ENCODE results near the gene NPAP1.
"Not testable (repeated sequence)": the region's sequence is repeated elsewhere in the genome, so short reads cannot be mapped to it uniquely, and the experiment has no call there.

Gene NPAP1, protein sequence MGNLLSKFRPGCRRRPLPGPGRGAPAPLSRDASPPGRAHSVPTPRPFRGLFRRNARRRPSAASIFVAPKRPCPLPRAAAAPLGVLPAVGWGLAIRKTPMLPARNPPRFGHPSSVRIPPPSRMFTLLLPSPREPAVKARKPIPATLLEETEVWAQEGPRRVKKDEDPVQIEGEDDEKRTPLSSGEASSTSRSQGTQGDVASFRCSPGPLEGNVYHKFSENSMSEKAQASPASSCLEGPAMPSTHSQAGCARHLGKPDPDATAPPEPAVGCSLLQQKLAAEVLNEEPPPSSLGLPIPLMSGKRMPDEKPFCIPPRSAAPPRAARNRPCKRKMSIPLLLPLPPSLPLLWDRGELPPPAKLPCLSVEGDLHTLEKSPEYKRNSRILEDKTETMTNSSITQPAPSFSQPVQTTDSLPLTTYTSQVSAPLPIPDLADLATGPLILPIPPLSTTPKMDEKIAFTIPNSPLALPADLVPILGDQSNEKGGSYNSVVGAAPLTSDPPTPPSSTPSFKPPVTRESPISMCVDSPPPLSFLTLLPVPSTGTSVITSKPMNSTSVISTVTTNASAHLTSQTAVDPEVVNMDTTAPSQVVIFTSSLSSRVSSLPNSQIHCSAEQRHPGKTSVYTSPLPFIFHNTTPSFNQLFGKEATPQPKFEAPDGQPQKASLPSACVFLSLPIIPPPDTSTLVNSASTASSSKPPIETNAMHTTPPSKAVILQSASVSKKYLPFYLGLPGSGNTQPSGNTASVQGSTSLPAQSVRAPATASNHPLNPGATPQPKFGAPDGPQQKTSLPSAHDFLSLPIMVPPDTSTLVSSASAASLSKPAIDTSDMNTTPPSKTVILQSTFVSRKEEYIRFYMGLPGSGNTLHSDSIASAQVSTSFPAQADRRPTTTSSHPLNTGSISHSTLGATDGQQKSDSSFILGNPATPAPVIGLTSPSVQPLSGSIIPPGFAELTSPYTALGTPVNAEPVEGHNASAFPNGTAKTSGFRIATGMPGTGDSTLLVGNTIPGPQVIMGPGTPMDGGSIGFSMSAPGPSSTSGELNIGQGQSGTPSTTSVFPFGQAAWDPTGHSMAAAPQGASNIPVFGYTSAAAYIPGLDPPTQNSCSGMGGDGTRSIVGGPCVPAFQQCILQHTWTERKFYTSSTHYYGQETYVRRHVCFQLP

DNA sequence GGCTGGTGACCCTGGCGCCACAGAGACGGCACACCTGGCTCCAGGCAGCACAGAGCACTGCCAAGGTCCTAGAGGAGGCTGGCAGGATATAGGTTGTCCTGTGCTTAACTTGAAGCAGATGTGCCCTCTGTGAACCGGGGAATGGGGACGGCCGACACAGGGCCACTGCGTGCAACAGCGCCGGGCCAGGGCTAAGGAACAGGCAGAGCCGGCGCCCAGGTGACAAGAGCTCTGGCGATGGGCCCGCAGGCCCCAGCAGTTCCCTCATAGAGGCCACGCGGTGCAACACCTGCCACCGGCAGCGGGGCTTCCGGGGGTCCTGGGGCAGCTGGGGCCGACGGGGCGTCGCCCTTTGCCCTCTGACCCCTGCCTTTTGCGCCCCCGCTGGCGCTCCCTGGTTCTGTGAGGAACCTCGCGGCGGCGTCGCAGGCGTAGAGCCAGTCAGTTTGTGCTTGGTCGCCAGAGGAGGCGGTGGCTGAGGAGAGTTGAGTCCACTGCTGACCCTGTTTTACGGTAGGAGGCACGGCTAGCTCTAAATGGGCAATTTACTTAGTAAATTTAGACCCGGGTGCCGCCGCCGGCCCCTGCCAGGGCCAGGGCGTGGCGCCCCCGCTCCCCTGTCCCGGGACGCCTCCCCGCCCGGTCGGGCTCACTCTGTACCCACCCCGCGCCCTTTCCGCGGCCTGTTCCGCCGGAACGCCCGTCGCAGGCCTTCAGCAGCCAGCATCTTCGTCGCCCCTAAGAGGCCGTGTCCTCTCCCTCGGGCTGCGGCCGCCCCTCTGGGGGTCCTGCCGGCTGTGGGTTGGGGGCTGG is at the start of gene NPAP1:
Gene NPAP1, plus strand, starts transcription at position 444 of the 813 bp plus-strand sequence. Its CDS starts 93 bp downstream, at position 537.
- DNase-seq, result no peak
- TF ChIP-seq POLR2A (IDR thresholded peaks at IDR 0.05; ENCODE audit: low read length) (no peak), GATA1 (IDR thresholded peaks at IDR 0.05; ENCODE audit: low read depth, low read length) (no peak)

GRCh38 chr15:24627443-24627842 is 48.1 kb upstream of the NPAP1 start:
- TF ChIP-seq GATA1 (IDR thresholded peaks at IDR 0.05; ENCODE audit: low read depth, low read length), result no peak
- no peak for TF ChIP-seq POLR2A (IDR thresholded peaks at IDR 0.05; ENCODE audit: low read length)
- no peak for DNase-seq

DNA sequence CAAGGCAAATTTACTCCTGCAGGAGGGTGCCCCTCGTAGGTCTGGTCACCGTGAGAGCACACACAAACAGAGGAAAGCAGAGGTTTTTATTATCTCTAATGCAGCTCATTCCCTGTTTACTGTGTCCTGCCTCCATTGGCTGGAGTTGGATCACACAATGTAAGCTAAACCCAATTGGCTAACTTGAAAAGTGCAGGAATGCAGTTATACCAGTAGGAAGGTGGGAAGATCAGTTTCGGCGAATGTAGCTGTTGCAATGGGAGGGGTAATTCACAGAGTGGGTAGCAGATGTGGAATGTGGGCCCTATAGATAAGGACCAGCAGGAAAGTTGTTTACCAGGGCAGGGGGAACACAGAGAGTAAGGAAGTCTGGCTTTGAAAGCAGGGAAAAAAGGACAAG is 42.5 kb upstream of the NPAP1 start:
- no peak for TF ChIP-seq POLR2A (IDR thresholded peaks at IDR 0.05; ENCODE audit: low read length)
- TF ChIP-seq GATA1 (IDR thresholded peaks at IDR 0.05; ENCODE audit: low read depth, low read length), result no peak
- no peak for DNase-seq

DNA sequence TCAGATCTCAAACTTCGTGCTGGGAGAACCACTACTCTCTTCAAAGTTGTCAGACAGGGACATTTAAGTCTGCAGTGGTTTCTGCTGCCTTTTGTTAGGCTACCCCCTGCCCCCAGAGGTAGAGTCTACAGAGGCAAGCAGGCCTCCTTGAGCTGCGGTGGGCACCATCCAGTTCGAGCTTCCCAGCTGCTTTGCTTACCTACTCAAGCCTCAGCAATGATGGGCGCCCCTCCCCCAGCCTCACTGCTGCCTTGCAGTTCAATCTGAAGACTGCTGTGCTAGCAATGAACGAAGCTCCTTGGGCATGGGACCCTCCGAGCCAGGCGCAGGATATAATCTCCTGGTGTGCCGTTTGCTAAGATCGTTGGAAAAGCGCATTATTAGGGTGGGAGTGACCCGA is 36.2 kb upstream of the NPAP1 start:
- DNase-seq, result not testable (repeated sequence)

DNA sequence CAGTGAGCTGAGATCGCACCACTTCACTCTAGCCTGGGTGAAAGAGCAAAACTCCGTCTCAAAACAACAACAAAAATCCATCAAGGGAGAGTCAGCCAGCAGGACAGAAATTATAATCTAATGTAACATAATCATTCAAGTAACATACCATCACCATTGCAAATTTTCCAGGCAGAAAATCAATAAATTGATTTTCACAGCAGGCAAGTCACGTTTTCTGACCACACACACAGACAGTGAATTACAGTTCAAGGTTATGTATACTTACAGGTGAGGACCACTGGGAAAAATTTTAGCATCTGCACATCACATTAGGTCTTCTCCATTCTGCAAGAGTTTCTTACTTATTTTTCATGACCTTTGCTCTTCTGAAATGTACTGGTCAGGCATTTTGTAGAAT is 29.9 kb upstream of the NPAP1 start:
- DNase-seq, result no peak
- no peak for TF ChIP-seq POLR2A (IDR thresholded peaks at IDR 0.05; ENCODE audit: low read length)
- TF ChIP-seq GATA1 (IDR thresholded peaks at IDR 0.05; ENCODE audit: low read depth, low read length), result no peak

DNA sequence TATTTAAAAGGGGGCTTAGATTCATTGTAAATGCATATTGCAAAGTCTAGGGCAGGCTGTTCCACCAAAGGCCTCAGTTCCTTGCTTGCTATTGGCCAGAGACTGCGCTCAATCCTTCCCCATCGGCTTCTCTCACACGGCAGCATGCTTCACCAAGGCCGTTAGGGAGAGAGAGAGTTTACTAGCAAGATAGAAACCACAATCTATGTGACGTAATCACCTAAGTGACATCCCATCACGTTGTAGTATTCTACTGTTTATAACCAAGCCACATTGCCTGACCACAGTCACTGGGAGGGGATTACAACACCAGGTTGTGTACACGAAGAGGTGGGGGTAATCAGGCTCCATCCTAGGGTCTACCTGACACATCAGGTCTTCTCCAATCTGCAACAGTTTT is 16.0 kb upstream of the NPAP1 start:
- TF ChIP-seq GATA1 (IDR thresholded peaks at IDR 0.05; ENCODE audit: low read depth, low read length) (no peak), POLR2A (IDR thresholded peaks at IDR 0.05; ENCODE audit: low read length) (no peak)
- no peak for DNase-seq

- TF ChIP-seq POLR2A (IDR thresholded peaks at IDR 0.05; ENCODE audit: low read length) (no peak), GATA1 (IDR thresholded peaks at IDR 0.05; ENCODE audit: low read depth, low read length) (no peak)
Observed at GRCh38 chr15:24662991-24663390, 12.6 kb upstream of the NPAP1 start.

GRCh38 chr15:24676431-24676830 is 856 bp downstream of the NPAP1 start:
- no peak for DNase-seq
- TF ChIP-seq POLR2A (IDR thresholded peaks at IDR 0.05; ENCODE audit: low read length), result no peak
- no peak for TF ChIP-seq GATA1 (IDR thresholded peaks at IDR 0.05; ENCODE audit: low read depth, low read length)

More at GRCh38 chr15:24662991-24663390, 12.6 kb upstream of the NPAP1 start:
- no peak for DNase-seq

DNA sequence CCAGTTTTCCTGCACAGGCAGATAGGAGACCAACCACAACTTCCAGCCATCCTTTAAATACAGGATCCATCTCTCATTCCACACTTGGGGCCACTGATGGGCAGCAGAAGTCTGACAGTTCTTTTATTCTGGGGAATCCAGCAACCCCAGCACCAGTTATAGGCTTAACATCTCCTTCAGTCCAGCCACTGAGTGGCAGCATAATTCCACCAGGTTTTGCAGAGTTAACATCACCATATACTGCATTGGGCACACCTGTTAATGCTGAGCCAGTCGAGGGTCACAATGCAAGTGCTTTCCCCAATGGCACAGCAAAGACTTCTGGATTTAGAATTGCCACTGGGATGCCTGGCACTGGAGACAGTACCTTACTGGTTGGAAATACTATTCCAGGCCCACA is 2.9 kb downstream of the NPAP1 start:
- TF ChIP-seq GATA1 (IDR thresholded peaks at IDR 0.05; ENCODE audit: low read depth, low read length) (no peak), POLR2A (IDR thresholded peaks at IDR 0.05; ENCODE audit: low read length) (no peak)
- no peak for DNase-seq

DNA sequence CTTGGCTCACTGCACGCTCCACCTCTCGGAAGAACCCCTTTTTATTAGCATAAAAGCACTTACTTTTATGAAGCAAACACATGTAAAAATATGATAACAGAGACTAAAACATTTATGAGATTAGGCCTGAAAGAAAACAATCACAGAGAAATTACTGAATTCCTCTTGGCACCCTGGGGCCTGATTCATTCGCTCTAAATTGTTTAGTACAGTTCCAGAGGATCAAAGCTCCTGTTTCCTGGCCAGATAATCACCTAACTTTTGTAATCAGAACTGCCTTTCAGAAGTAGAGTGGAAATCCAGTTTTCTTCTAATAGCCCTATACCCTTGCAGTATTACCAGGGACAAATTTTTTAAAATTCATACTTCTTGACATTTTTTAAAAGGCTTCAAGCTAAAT is 6.4 kb downstream of the NPAP1 start:
- no peak for DNase-seq
- TF ChIP-seq POLR2A (IDR thresholded peaks at IDR 0.05; ENCODE audit: low read length), result no peak
- TF ChIP-seq GATA1 (IDR thresholded peaks at IDR 0.05; ENCODE audit: low read depth, low read length), result no peak

DNA sequence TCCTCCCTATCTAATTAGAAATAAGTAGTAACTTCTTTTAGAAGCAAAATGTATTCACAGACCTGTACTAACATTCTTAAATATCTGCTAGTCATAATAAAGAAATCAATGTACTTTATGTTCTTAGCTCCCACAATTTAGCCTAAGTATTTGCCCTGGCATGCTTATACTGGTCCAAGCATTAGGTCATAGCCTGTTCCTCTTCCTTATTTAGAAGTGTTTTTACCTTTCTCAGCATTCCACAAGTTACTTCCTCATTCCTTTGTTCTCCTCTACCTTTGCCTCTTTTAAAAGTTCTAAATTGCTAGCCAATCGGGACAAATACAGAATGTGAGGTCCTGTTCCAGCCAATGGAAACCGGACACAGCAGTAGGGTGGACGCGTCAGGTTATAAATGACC is 7.3 kb downstream of the NPAP1 start:
- DNase-seq, result not testable (repeated sequence)

DNA sequence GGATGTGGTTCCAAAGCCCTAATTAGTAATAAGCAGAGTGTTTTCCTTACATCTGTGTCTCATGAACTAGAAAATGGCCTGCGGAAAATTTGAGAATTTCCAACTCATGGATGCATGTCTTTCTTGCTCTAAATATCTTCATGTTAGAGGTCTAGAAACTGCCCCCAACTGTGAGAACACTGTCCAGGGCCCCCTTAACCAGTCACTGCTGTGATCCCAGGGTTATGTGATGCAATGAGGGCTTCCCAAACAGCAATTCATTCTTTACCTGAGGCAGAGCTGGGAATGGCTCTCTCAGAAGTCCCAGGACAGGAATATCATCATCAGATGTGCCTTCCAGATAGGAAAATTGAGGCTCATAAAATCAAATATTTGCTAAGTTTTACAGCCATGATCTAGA is 8.2 kb downstream of the NPAP1 start:
- TF ChIP-seq POLR2A (IDR thresholded peaks at IDR 0.05; ENCODE audit: low read length) (no peak), GATA1 (IDR thresholded peaks at IDR 0.05; ENCODE audit: low read depth, low read length) (no peak)
- no peak for DNase-seq

DNA sequence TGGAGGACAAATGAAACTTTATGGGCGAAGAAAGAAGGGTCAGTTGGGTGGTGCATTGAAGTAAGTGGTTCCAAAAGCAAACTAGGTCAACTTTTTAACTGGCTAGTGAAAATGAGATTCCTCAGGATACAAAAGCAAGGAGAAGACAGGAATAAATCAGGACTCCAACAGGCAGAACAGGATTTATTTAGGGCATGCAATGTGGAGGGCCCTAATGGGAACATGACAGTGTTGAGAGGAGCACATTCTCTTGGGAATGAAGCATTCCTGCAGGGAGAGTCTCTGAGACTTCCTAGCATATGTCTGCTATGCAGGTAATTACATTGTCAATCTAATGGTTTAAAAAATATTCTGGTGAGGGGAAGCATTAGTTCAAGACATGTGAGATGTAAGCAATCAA is 8.7 kb downstream of the NPAP1 start:
- TF ChIP-seq GATA1 (IDR thresholded peaks at IDR 0.05; ENCODE audit: low read depth, low read length), result no peak
- no peak for TF ChIP-seq POLR2A (IDR thresholded peaks at IDR 0.05; ENCODE audit: low read length)
- no peak for DNase-seq

All from erythroblast (primary cell).